GM10248 (cell line): ENCODE results near the gene DTNA.

Source experiments
- CTCF ChIA-PET: fragments of 300-600 bp; sonication (Branson Sonifier 250); formaldehyde crosslinking; extraction: SDS; loops from one replicate; lab custom pipeline; 2021; ENCODE audit warnings: antibody characterized with exemption; lab: Yijun Ruan, JAX
- POLR2A ChIA-PET: fragments of 350-650 bp; sonication (Branson Sonifier 250); formaldehyde crosslinking; extraction: SDS; loops from one replicate; lab custom pipeline; 2020; ENCODE audit warnings: antibody characterized with exemption; lab: Yijun Ruan, JAX
- DNase-seq: peaks from one replicate; pipeline ENCODE4 v3.0.0; 2012; ENCODE audit errors: extremely low spot score
- TF ChIP-seq, protein P1 (sequence below): IDR thresholded peaks from 2 replicates; pipeline ENCODE4 v1.5.1; 2012; ENCODE audit warnings: mild to moderate bottlenecking, low read depth; ENCODE audit errors: extremely low read depth, missing control alignments, control extremely low read depth

The DTNA gene

DNA sequence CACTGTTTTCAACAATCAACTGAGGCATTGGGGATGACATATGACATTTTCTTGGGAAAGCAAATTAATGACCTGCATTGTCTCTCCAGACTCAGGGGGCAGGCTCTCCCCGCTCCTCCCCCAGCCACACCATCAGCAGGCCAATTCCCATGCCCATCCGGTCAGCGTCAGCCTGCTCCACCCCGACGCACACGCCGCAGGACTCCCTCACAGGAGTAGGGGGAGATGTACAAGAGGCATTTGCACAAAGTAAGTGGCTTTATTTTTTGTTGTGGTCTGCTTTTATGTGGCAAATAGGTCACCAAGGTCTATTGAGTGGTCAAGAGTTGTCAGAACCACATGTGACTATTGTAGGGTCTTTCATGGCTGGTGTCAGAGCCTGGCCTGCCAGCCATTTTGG, 165.1 kb downstream of the DTNA start:
- no peak for DNase-seq
- TF ChIP-seq, protein P1, sequence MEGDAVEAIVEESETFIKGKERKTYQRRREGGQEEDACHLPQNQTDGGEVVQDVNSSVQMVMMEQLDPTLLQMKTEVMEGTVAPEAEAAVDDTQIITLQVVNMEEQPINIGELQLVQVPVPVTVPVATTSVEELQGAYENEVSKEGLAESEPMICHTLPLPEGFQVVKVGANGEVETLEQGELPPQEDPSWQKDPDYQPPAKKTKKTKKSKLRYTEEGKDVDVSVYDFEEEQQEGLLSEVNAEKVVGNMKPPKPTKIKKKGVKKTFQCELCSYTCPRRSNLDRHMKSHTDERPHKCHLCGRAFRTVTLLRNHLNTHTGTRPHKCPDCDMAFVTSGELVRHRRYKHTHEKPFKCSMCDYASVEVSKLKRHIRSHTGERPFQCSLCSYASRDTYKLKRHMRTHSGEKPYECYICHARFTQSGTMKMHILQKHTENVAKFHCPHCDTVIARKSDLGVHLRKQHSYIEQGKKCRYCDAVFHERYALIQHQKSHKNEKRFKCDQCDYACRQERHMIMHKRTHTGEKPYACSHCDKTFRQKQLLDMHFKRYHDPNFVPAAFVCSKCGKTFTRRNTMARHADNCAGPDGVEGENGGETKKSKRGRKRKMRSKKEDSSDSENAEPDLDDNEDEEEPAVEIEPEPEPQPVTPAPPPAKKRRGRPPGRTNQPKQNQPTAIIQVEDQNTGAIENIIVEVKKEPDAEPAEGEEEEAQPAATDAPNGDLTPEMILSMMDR = no peak
- POLR2A ChIA-PET = no interaction called here
- CTCF ChIA-PET = no interaction called here

DNA sequence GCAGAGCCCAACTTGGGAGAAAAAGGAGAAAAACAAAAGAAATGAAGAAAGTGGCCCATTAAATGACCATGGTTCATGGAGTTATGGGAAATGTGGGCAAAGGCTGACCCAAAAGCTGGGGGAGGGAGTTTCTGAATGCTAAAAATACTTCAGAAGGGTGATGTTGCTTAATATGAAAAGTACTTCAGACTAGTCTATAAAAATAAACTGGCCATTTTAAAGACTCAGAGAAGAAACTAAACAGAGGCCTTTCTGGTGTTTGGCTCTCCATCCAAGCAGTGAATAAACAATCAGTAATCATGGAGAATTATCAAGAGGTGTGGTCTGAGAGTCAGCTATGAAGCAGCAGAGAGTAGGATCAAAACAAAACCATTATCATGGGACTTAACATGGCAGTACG, 170.3 kb downstream of the DTNA start:
- TF ChIP-seq, protein P1 = no peak
- ChIA-PET POLR2A (no interaction called here), CTCF (no interaction called here)
- DNase-seq = no peak

DNA sequence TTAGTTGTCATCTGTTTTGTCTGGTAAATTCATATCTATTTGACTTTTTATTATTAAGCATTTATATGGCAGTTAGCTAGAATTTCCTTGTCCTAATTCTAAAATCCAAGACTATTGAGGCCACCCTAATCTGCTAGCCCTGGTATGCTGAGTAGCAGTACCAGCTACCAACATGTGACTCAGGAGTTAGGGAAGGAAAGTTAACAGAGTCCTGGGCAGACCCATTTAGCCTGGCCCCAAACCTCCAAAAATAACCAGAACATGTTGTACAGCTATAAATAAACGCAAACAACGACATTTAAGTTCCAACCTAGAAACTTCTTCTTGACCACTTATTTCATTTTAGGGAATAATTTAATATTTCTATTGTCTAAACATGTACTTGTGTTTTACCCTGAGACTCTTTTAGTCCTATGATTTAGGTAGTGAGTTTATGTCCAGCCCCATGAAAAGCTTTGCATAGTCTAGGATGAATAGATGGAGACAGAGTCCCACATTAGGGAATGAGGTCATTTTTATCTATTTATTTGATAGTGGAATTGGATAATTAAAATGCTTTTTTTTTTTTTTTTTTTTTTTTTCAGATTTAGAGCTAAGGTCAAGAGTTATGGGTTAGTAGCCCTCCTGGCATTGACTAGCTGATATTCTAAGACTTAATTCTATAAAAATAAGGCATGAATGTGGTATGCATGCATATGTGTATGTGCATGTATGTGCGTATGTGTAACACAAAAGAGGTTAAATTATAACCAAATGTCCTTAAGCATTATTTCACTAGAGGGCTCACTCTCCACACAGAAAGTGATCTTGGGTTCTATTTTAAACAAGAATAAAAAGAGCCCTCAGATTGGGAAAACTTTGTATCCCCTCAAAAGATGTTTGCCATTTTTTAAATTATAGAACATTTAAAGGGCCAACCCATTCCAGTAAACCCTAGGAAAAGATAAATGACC, 171.1 kb downstream of the DTNA start:
- TF ChIP-seq, protein P1 = no peak
- POLR2A ChIA-PET = no interaction called here
- CTCF ChIA-PET = interaction anchor here (1.5 kb wide), 1 partner anchor 15 kb away, joined by 3 read pairs; no protein-coding TSS in a partner anchor
- DNase-seq = no peak

DNA sequence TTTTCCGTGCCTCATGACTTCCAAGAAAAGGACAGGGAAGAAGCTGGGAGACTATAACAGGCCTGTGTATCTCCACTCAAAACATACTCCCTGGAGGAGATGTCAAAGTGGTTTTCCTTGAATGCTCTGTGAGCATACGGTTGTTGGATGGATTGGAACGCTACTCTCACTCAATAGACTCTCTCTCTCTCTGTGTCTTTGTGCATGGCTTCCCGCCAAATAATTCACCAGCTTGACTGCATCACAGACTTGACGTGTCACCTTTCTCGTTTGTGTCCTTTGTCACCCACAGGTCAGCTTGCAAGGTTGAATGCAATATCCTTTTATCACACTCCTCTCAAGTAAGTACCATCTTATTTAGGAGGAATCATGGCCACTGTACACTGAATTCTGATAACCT, 174.3 kb downstream of the DTNA start:
- ChIA-PET POLR2A (no interaction called here), CTCF (no interaction called here)
- TF ChIP-seq, protein P1 = no peak
- DNase-seq = no peak

DNA sequence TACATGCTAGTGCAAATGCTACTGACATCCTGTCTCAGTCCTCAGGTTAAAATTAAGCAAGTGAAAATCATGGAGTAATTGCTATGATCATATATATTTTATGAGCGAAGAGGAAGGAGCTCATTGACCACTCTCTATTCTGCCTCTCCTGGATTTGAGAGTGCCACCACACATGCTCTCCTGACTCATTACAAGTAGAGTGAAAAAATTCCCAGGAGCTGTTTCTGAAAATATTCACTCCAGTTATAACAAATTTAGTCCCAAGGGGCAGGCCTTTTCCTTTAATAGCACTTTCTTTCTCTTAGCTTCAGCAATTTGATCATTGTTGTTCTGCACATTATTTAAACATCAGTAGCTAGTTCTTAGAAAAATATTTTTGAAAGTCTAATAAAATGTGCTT, 176.1 kb downstream of the DTNA start:
- CTCF ChIA-PET = interaction anchor here (1.4 to 1.5 kb wide), 2 partner anchors 9 to 17 kb away, joined by 3 to 4 read pairs; no protein-coding TSS in a partner anchor
- DNase-seq = no peak
- TF ChIP-seq, protein P1 = no peak
- POLR2A ChIA-PET = no interaction called here

DNA sequence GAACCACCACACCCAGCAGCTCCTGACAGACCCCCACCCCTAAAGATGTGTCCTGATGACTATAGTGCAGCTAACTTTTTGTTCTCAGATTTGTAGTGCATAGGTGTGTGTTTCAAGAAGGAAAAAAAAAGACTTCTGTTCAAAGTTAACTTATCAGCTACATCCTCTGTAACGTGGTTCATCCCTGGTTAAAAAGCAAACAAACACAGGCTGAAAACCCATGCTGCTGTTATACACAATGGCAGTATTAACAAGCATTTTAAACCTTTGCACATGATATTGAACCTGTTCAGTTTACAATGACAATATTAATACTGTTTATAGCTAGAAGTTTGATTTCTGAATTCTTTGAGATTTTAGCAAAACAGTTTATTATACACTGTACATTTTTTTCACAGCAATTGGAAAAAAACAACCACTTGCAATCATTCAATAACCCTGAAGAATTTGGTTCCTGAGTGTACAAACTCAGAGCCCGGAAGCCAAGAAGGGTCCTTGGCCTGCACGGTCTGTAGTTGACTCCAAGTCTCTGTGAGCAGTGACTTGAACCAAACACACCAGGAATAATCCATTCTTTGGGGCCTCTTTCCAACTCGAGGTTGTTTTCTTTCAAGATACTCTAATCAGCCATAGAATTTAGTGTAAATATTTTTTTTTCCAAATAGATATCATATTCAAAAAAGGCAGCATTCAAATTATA, 177.9 kb downstream of the DTNA start:
- CTCF ChIA-PET = interaction anchor here (1.2 kb wide), 1 partner anchor 11 kb away, joined by 3 read pairs; no protein-coding TSS in a partner anchor
- POLR2A ChIA-PET = no interaction called here
- no peak for DNase-seq
- TF ChIP-seq, protein P1 = no peak
